ENCODE data around the gene PRR20G. TPM values are rescaled to one million over a fixed set of nuclear protein-coding genes. Genes with fewer than 3 reads are reported as not detected.

PRR20G gene
- polyA plus RNA-seq, 2 of the 4 experiments (the other 2 are of a cell fraction) = not detected

- no peak for ATAC-seq
- no peaks in the 10 kb centered on the region for H3K9me3 ChIP-seq
- CTCF ChIA-PET = no interaction called here
- FAIRE-seq = no peak
- 21% methylated on average over 4 of the region's 4 CpGs for WGBS (ENCODE audit: missing lambda C conversion rate)
- POLR2A ChIA-PET = no interaction called here
- H3K27ac ChIP-seq = no peak overlapping the region
- H3K4me1 ChIP-seq = peaks cover 9% of the 10 kb centered on the region; the same call in 1 of the 3 replicates
- TF ChIP-seq RFX5 (IDR thresholded peaks at IDR 0.05) (no peak), RARB (CRISPR knock-in tag; IDR thresholded peaks at IDR 0.05) (no peak)
- no peak overlapping the region for H3K4me2 ChIP-seq
- H3K4me3 ChIP-seq = no peak overlapping the region
- DNase-seq (ENCODE audit: low read depth in 1 of 2, low spot score in 1 of 2) = no peak
Observed at GRCh38 chr3:127307916-127308315, 20.1 kb upstream of the PRR20G start.

- CTCF ChIA-PET = no interaction called here
- Histone ChIP-seq H3K4me2 (no peak overlapping the region), H3K9me3 (no peaks in the 10 kb centered on the region), H3K4me1 (peaks cover 9% of the 10 kb centered on the region; the same call in 1 of the 3 replicates), H3K27ac (no peak overlapping the region; a peak in 1 of 6 replicates), H3K4me3 (no peak overlapping the region)
- ATAC-seq (no peak), FAIRE-seq (no peak), DNase-seq (ENCODE audit: low read depth in 1 of 2, low spot score in 1 of 2) (no peak)
- WGBS (ENCODE audit: missing lambda C conversion rate) = 40% methylated on average over 8 of the region's 10 CpGs
- TF ChIP-seq FOXS1 (CRISPR knock-in tag; IDR thresholded peaks at IDR 0.05) (no peak), BHLHE40 (IDR thresholded peaks at IDR 0.05; ENCODE audit: low read depth, low read length) (no peak), HES2 (IDR thresholded peaks at IDR 0.05) (no peak), KDM1A (IDR thresholded peaks at IDR 0.05; ENCODE audit: low read depth) (no peak)
- POLR2A ChIA-PET = no interaction called here
Observed at GRCh38 chr3:127307112-127307835, 19.4 kb upstream of the PRR20G start.

- Histone ChIP-seq H3K9me3 (no peaks in the 10 kb centered on the region), H3K4me2 (no peak overlapping the region), H3K4me1 (peaks cover 9% of the 10 kb centered on the region; the same call in 1 of the 3 replicates), H3K4me3 (no peak overlapping the region), H3K27ac (peak overlapping the region in 1 of 2 experiments; percentile 79; a peak in 1 of 6 replicates)
- ChIA-PET POLR2A (no interaction called here), CTCF (no interaction called here)
- ATAC-seq = no peak
- 54% methylated on average over 14 of the region's 18 CpGs for WGBS (ENCODE audit: missing lambda C conversion rate)
- TF ChIP-seq TFCP2L1 (CRISPR knock-in tag; IDR thresholded peaks at IDR 0.05) (no peak), KDM5A (IDR thresholded peaks at IDR 0.05) (no peak)
- FAIRE-seq = no peak
- no peak for DNase-seq (ENCODE audit: low read depth in 1 of 2, low spot score in 1 of 2)
Observed at GRCh38 chr3:127306361-127307111, 18.7 kb upstream of the PRR20G start.

- FAIRE-seq = no peak
- POLR2A ChIA-PET = no interaction called here
- Histone ChIP-seq H3K4me3 (no peak overlapping the region), H3K27ac (peak overlapping the region in 1 of 2 experiments; percentile 79; a peak in 1 of 6 replicates), H3K4me1 (peaks cover 9% of the 10 kb centered on the region; the same call in 1 of the 3 replicates), H3K9me3 (no peaks in the 10 kb centered on the region), H3K4me2 (no peak overlapping the region)
- CTCF ChIA-PET = interaction anchor here (1.2 kb wide), 1 partner anchor 9 kb away, joined by 3 read pairs; no protein-coding TSS in a partner anchor
- no peak for DNase-seq (ENCODE audit: low read depth in 1 of 2, low spot score in 1 of 2)
- WGBS (ENCODE audit: missing lambda C conversion rate) = 38% methylated on average over 9 of the region's 9 CpGs
- TF ChIP-seq POLR2AphosphoS2 (conservative IDR thresholded peaks at IDR 0.05; ENCODE audit: low read length) (no peak), RFX5 (IDR thresholded peaks at IDR 0.05) (no peak), HOXB13 (CRISPR knock-in tag; IDR thresholded peaks at IDR 0.05; ENCODE audit: low read depth) (no peak), CHD4 (IDR thresholded peaks at IDR 0.05; ENCODE audit: borderline replicate concordance) (no peak), EHF (CRISPR knock-in tag; IDR thresholded peaks at IDR 0.05) (no peak), RCOR1 (IDR thresholded peaks at IDR 0.05; ENCODE audit: low read depth, low read length) (no peak)
- no peak for ATAC-seq
Observed at GRCh38 chr3:127305499-127306060, 17.7 kb upstream of the PRR20G start.

GRCh38 chr3:127304121-127304744 is 16.4 kb upstream of the PRR20G start:
- Histone ChIP-seq H3K4me3 (peak overlapping the region; percentile 36), H3K4me2 (peak overlapping the region; percentile 82), H3K9me3 (no peaks in the 10 kb centered on the region), H3K4me1 (peaks cover 9% of the 10 kb centered on the region; the same call in 1 of the 3 replicates), H3K27ac (peak overlapping the region in 1 of 2 experiments; percentile 79; a peak in 1 of 6 replicates)
- ChIA-PET POLR2A (no interaction called here), CTCF (interaction anchor here (0.6 to 1.1 kb wide), 3 partner anchors 15 to 125 kb away, joined by 3 read pairs; no protein-coding TSS in a partner anchor)
- no CpG with 5 or more reads among the region's 25 CpGs for WGBS (ENCODE audit: missing lambda C conversion rate)
- TF ChIP-seq RAD21 (conservative IDR thresholded peaks at IDR 0.05 in 1 of 2, IDR thresholded peaks at IDR 0.05 in 1 of 2) = 0 out of 5 replicates have a peak, but pooled peaks of 1 of the 2 experiments have one; percentile 10
- no peak for TF ChIP-seq ATOH8 (CRISPR knock-in tag; IDR thresholded peaks at IDR 0.05; ENCODE audit: low read depth)
- FAIRE-seq (no peak), ATAC-seq (peak; percentile 88 to 94), DNase-seq (ENCODE audit: low read depth in 1 of 2, low spot score in 1 of 2) (peak; percentile 17 to 35)

Measured in A549 (cell line).